A549 treated with RU486 at 1 μM for 4 hours (cell line): ENCODE data around the gene RASSF10. TPM values are rescaled to one million over a fixed set of nuclear protein-coding genes. Genes with fewer than 3 reads are reported as not detected.

ENCODE experiments used
- total RNA-seq: library from RNA; stranded (reverse); fragments of 200-300 nt; extraction: Qiagen RNA extraction; gene quantifications from 5 replicates; pipeline ENCODE4 v1.2.3, GENCODE V29; 2022; ENCODE audit warnings: low read depth

Gene RASSF10
- total RNA-seq: 7.0 to 9.4 TPM (median 7.6 TPM) in 5 replicates

GRCh38 chr11:13008625-13009475, at the start of gene RASSF10:
TSS of gene RASSF10 (plus strand) at chr11:13009316. CDS start at chr11:13009577, 261 bp downstream.

